ENCODE measurements around the gene COX5A. TPM values are rescaled to one million over a fixed set of nuclear protein-coding genes. Genes with fewer than 3 reads are reported as not detected.
A peak's percentile ranks its signal among the peaks of the same experiment; 100 is the strongest.

Gene COX5A
- total RNA-seq, 1 experiment from 2014 or later = 280 TPM

DNA sequence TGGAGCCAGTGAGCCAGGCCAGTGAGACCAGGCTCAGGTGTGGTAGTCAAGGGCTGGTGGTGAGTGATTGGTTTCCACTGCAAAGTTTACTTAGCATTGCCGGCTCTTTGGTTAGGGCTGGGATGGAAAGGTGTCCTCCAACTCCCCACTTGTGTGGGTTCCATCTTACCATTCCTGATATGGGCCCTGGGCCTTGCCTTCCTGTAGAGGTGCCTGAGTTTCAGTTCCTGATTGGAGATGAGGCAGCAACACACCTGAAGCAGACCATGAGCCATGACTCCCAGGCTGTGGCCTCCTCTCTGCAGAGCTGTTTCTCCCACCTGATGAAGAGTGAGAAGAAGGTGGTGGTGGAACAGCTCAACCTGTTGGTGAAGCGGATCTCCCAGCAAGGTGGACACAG is 44.9 kb downstream of the COX5A start:
- CTCF ChIA-PET = interaction anchor here (0.5 to 2.1 kb wide), 2 partner anchors 8 to 283 kb away, joined by 4 to 24 read pairs; no protein-coding TSS in a partner anchor
- TF ChIP-seq, protein P1, sequence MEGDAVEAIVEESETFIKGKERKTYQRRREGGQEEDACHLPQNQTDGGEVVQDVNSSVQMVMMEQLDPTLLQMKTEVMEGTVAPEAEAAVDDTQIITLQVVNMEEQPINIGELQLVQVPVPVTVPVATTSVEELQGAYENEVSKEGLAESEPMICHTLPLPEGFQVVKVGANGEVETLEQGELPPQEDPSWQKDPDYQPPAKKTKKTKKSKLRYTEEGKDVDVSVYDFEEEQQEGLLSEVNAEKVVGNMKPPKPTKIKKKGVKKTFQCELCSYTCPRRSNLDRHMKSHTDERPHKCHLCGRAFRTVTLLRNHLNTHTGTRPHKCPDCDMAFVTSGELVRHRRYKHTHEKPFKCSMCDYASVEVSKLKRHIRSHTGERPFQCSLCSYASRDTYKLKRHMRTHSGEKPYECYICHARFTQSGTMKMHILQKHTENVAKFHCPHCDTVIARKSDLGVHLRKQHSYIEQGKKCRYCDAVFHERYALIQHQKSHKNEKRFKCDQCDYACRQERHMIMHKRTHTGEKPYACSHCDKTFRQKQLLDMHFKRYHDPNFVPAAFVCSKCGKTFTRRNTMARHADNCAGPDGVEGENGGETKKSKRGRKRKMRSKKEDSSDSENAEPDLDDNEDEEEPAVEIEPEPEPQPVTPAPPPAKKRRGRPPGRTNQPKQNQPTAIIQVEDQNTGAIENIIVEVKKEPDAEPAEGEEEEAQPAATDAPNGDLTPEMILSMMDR (IDR thresholded peaks at IDR 0.05; ENCODE audit: unreplicated experiment) = no peak
- Mint-ChIP-seq H3K4me1 (ENCODE audit: low read depth, unreplicated experiment) (peaks cover 47% of the 10 kb centered on the region), H3K27ac (ENCODE audit: unreplicated experiment) (no peak overlapping the region), H3K4me3 (ENCODE audit: low read depth, unreplicated experiment) (no peak overlapping the region), H3K9me3 (ENCODE audit: low read depth, unreplicated experiment) (no peaks in the 10 kb centered on the region), H3K27me3 (ENCODE audit: unreplicated experiment) (no peaks in the 10 kb centered on the region), H3K36me3 (ENCODE audit: insufficient read depth, unreplicated experiment) (peaks cover 57% of the 10 kb centered on the region)
- intact Hi-C loops (cut with micrococcal nuclease; ENCODE audit: unreplicated experiment) = no loop called here
- no peak for DNase-seq
- BruUV-seq (replicated peaks) = no TSS peak

DNA sequence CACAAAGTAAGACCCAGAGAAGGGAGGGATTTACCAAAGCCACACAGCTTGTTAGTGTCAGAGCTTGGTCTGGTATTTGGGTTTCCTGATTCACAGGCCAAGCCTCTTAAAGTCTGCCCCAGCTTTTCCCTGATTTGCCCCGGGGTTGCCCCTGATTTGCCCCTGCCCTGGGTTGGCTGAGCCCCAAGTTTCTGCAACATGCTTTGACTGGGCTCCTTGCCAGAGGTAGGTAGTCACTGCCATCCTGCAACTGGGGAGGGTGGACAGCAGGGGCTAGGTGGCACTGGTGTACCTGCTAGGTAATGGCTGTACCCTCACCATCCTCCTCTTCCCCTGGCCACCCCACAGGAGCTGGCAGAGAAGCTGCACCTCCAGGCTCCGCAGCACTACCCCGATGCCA is 45.6 kb downstream of the COX5A start:
- Mint-ChIP-seq H3K4me1 (ENCODE audit: low read depth, unreplicated experiment) (peaks cover 47% of the 10 kb centered on the region), H3K4me3 (ENCODE audit: low read depth, unreplicated experiment) (no peak overlapping the region), H3K9me3 (ENCODE audit: low read depth, unreplicated experiment) (no peaks in the 10 kb centered on the region), H3K27ac (ENCODE audit: unreplicated experiment) (peak overlapping the region; percentile 27), H3K36me3 (ENCODE audit: insufficient read depth, unreplicated experiment) (peaks cover 51% of the 10 kb centered on the region), H3K27me3 (ENCODE audit: unreplicated experiment) (no peaks in the 10 kb centered on the region)
- no TSS peak for BruUV-seq (replicated peaks)
- intact Hi-C loops (cut with micrococcal nuclease; ENCODE audit: unreplicated experiment) = no loop called here
- CTCF ChIA-PET = interaction anchor here (0.6 to 2.1 kb wide), 4 partner anchors 9 to 74 kb away, joined by 4 to 24 read pairs (median 5); no protein-coding TSS in a partner anchor
- peak; percentile 89 for DNase-seq
- TF ChIP-seq, protein P1 (IDR thresholded peaks at IDR 0.05; ENCODE audit: unreplicated experiment) = peak; percentile 16

DNA sequence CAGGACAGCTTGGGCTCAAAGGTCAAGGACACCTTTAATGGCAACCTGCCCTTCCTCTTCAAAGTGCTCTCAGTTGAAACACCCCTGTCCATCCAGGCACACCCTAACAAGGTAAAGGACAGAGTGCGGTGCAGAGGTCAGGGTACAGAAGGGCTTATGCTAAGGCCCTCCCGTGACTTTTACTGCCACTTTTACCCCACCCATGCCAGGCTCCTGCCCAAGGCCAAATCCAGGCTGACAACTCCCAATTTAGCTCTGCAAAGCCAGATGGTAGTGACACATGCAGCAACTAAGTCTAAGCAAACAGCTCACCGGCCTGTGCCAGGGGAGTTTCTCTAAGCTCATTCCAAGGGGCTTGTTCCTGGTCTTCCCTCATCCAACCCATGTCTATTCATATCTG is 46.4 kb downstream of the COX5A start:
- Mint-ChIP-seq H3K27ac (ENCODE audit: unreplicated experiment) (peak overlapping the region; percentile 27), H3K4me3 (ENCODE audit: low read depth, unreplicated experiment) (no peak overlapping the region), H3K9me3 (ENCODE audit: low read depth, unreplicated experiment) (no peaks in the 10 kb centered on the region), H3K36me3 (ENCODE audit: insufficient read depth, unreplicated experiment) (peaks cover 46% of the 10 kb centered on the region), H3K27me3 (ENCODE audit: unreplicated experiment) (no peaks in the 10 kb centered on the region), H3K4me1 (ENCODE audit: low read depth, unreplicated experiment) (peaks cover 47% of the 10 kb centered on the region)
- CTCF ChIA-PET = interaction anchor here (2.1 kb wide), 1 partner anchor 10 kb away, joined by 24 read pairs; no protein-coding TSS in a partner anchor
- intact Hi-C loops (cut with micrococcal nuclease; ENCODE audit: unreplicated experiment) = no loop called here
- no TSS peak for BruUV-seq (replicated peaks)
- TF ChIP-seq, protein P1 (IDR thresholded peaks at IDR 0.05; ENCODE audit: unreplicated experiment) = no peak
- DNase-seq = no peak

DNA sequence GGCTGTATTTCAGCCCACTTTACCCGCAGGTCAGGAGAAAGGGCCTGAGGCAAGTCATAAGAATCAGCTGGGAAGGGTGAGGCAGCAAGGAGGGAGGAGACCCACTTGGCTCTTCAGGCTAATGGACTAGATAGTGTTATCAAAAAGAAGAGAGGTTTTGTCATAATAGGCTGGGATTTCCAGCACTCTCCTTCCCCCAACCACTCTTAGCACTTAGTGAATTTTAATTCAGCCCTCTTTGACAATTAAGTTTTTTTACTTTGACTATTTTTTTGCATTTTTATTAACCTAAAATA is 47.3 kb downstream of the COX5A start:
- no peaks in the 10 kb centered on the region for H3K27me3 Mint-ChIP-seq (ENCODE audit: unreplicated experiment)
- peaks cover 45% of the 10 kb centered on the region for H3K36me3 Mint-ChIP-seq (ENCODE audit: insufficient read depth, unreplicated experiment)
- no peak for DNase-seq
- no peaks in the 10 kb centered on the region for H3K9me3 Mint-ChIP-seq (ENCODE audit: low read depth, unreplicated experiment)
- H3K4me1 Mint-ChIP-seq (ENCODE audit: low read depth, unreplicated experiment) = peaks cover 47% of the 10 kb centered on the region
- TSS peak; percentile 64 for BruUV-seq (replicated peaks)
- peak overlapping the region; percentile 84 for H3K4me3 Mint-ChIP-seq (ENCODE audit: low read depth, unreplicated experiment)
- TF ChIP-seq, protein P1 (IDR thresholded peaks at IDR 0.05; ENCODE audit: unreplicated experiment) = no peak
- intact Hi-C loops (cut with micrococcal nuclease; ENCODE audit: unreplicated experiment) = no loop called here
- CTCF ChIA-PET = no interaction called here
- peak overlapping the region; percentile 57 for H3K27ac Mint-ChIP-seq (ENCODE audit: unreplicated experiment)
